HG02938 (cell line): Measurements from ENCODE around the gene TRIM61.
"Not testable (repeated sequence)": the region's sequence is repeated elsewhere in the genome, so short reads cannot be mapped to it uniquely, and the experiment has no call there.

Experiments
- ATAC-seq: cut with Tn5 transposase; IDR thresholded peaks from one replicate; pipeline ENCODE4 v1.9.1; 2021; ENCODE audit warnings: mild to moderate bottlenecking, moderate library complexity; ENCODE audit not compliant: unreplicated experiment

The TRIM61 gene

GRCh38 chr4:164977243-164978164, at the start of gene TRIM61:
TSS of gene TRIM61 (minus strand) at chr4:164977657. CDS start at chr4:164970002, 7,655 bp downstream.
- ATAC-seq: peak; percentile 98

- ATAC-seq: not testable (repeated sequence)
These were observed 48.3 kb upstream of the TRIM61 start for GRCh38 chr4:165025782-165026181.

- not testable (repeated sequence) for ATAC-seq
These were observed 42.5 kb upstream of the TRIM61 start for GRCh38 chr4:165019995-165020394.

GRCh38 chr4:165016971-165017370, 39.5 kb upstream of the TRIM61 start:
- no peak for ATAC-seq

GRCh38 chr4:165013691-165014090, 36.2 kb upstream of the TRIM61 start:
- ATAC-seq: no peak

GRCh38 chr4:165011403-165011802, 33.9 kb upstream of the TRIM61 start:
- no peak for ATAC-seq

- no peak for ATAC-seq
These were observed 33.5 kb upstream of the TRIM61 start for GRCh38 chr4:165010991-165011390.

- ATAC-seq: no peak
These were observed 33.0 kb upstream of the TRIM61 start for GRCh38 chr4:165010487-165010886.

- ATAC-seq: peak; percentile 88
These were observed 32.2 kb upstream of the TRIM61 start for GRCh38 chr4:165009493-165010227.

GRCh38 chr4:165006886-165007285, 29.4 kb upstream of the TRIM61 start:
- no peak for ATAC-seq

- ATAC-seq: no peak
These were observed 29.0 kb upstream of the TRIM61 start for GRCh38 chr4:165006456-165006855.

GRCh38 chr4:165005352-165005925, 28.0 kb upstream of the TRIM61 start:
- ATAC-seq: no peak

- not testable (repeated sequence) for ATAC-seq
These were observed 24.5 kb upstream of the TRIM61 start for GRCh38 chr4:165001957-165002356.

- ATAC-seq: not testable (repeated sequence)
These were observed 21.1 kb upstream of the TRIM61 start for GRCh38 chr4:164998526-164999080.

GRCh38 chr4:164997941-164998340, 20.5 kb upstream of the TRIM61 start:
- no peak for ATAC-seq

GRCh38 chr4:164997324-164997723, 19.9 kb upstream of the TRIM61 start:
- ATAC-seq: no peak

GRCh38 chr4:164996123-164996522, 18.7 kb upstream of the TRIM61 start:
- ATAC-seq: not testable (repeated sequence)

GRCh38 chr4:164990786-164991185, 13.3 kb upstream of the TRIM61 start:
- not testable (repeated sequence) for ATAC-seq

- ATAC-seq: no peak
These were observed 12.0 kb upstream of the TRIM61 start for GRCh38 chr4:164989471-164989870.

GRCh38 chr4:164971929-164972328, 5.5 kb downstream of the TRIM61 start:
- ATAC-seq: not testable (repeated sequence)

GRCh38 chr4:164959896-164960295, 17.6 kb downstream of the TRIM61 start:
- no peak for ATAC-seq
